ENCODE results near the gene VDAC1.
"Not testable (repeated sequence)": the region's sequence is repeated elsewhere in the genome, so short reads cannot be mapped to it uniquely, and the experiment has no call there.

The VDAC1 gene, protein sequence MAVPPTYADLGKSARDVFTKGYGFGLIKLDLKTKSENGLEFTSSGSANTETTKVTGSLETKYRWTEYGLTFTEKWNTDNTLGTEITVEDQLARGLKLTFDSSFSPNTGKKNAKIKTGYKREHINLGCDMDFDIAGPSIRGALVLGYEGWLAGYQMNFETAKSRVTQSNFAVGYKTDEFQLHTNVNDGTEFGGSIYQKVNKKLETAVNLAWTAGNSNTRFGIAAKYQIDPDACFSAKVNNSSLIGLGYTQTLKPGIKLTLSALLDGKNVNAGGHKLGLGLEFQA

DNA sequence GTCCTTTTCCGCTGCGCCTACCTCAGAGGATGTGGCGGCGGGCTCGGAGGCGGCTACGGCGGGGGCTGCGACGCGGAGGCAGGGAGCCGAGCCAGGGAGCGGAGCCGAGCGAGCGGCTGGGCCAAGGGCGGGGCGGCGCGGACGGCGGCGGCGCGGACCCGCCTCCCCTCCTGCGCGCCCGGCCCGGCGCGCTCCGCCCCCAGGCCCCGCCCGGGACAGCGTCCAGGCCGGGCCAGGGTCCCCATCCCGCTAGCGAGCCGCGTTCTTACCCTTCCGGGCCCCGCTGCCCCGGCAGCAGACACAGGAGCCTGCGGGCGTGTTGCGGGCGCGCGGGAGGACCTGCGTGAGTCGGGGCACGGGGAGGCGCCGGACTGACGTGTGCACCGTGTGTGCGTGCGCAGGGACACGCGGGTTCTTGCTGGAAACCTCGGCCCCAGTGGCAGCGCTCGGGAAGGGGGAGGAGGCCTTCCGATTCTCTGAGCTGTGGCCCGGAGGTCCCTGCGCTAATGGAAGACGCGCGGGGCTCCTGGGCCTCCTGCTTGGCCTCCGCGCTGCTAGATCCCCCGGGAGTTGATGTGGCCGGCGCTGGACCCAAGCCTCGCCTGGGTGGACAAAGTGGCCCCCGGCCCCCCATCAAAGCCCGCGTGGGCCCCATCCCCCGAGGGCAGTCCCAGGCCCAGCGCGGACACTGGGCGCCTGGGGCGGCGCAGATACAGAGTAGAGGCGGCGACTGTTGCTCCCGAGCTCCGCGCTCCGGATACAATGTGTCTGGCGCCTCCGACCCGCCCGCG, at the start of gene VDAC1:
TSS of gene VDAC1 (minus strand) at position 350 of the 791 bp plus-strand sequence. CDS start 11,963 bp downstream, outside the sequence.
- DNase-seq (ENCODE audit: low spot score): peak; percentile 80

DNA sequence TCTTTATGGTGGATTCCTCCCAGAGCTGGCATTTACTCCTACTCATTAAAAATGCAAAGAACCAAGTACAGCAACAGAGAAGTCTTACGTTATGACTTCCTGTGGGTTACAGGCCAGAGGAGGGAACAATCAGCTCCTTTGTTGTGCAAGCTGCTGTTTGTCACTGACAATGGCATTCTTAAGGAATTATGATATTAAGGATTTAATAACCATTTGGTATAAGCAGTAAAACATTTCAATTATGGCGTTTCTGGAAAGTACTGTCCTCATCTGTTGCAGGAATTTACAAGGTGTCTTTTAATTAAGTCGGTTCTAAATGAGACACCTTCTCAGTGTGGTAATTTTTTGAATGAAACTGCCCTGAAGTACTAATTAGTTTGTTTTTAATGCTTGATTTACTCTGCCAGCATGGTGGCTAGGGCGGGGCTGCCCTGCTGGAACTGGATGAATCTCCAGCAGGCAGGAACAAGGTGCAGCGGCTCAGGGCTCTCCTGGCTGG, 49.1 kb upstream of the VDAC1 start:
- DNase-seq (ENCODE audit: low spot score): no peak

DNA sequence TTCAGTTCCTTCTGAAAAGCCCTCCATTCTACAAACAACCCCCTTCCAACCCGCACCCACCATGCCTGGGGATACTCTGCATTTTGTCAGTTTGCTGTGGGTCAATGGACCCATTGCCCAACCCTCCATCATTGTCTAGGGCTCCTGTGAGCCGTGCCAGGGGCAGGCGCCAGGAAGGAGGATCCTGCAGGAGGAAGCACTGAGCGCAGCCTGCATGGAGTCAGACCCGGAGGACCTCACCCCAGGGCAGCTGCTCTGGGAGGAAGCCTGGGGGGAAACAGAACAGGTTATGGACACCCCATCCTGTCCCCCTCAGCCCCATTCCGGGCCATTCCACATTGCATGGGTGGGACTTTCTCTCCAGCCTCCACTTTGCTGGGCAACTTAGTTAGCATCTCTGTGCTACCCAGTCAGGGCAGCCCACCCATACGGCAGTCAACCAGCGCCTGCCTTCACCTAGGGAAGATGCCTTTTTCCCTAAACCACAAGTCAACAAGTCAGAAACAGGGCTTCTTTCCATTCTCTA, 48.6 kb upstream of the VDAC1 start:
- DNase-seq (ENCODE audit: low spot score): no peak

DNA sequence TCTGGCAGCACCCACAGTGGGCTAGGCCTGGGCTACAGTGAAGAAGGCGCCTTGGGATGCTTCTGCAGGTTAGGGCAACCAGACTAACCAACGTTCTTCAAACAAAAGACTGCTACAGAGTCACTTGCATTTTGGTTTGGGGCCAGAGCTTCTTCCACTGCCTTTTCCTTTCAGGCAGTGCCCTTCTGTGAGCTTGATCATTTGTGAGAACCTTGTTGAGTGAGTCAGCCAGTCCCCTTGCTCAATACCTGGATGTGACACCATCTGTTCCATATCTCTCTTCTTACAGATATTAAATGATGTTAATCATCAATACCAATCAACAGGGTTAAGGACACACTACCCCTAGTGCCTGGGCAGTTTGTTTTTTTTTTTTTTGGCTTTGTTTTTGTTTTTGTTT, 46.5 kb upstream of the VDAC1 start:
- DNase-seq (ENCODE audit: low spot score): no peak

DNA sequence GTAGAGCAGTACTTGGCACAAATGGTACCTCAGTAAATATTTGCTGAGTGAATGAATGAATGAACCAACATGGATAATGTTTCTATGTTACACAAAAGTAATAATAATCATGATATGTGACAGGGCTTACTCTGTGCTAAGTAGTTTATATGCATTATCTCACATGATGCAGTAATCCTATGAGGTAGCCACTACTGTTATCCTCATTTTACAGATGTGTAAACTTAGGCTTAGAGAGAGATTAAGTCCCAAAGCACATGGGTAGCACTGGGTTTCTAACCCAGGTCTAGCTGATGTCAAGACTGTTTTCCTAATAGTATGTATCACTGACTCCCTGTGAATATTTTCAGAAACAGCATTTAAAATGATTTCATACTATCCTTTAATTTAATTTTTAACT, 44.1 kb upstream of the VDAC1 start:
- DNase-seq (ENCODE audit: low spot score): no peak

DNA sequence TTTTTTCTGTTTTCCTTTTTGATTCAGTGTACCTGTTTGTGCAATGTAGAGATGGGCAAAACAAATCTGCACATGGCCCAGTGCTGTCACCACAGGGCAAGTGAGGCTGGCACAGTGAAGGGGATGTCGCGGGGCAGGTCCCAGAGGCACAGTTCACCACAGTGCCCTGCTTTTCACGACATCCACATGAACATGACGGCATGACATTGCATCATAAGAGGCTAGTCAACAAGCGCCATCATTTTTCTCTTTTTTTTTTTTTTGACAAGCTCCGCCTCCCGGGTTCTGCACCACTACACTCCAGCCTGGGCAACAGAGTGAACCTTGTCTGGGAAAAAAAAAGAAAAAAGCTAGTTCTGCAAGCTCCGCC, 42.9 kb upstream of the VDAC1 start:
- DNase-seq (ENCODE audit: low spot score): no peak

DNA sequence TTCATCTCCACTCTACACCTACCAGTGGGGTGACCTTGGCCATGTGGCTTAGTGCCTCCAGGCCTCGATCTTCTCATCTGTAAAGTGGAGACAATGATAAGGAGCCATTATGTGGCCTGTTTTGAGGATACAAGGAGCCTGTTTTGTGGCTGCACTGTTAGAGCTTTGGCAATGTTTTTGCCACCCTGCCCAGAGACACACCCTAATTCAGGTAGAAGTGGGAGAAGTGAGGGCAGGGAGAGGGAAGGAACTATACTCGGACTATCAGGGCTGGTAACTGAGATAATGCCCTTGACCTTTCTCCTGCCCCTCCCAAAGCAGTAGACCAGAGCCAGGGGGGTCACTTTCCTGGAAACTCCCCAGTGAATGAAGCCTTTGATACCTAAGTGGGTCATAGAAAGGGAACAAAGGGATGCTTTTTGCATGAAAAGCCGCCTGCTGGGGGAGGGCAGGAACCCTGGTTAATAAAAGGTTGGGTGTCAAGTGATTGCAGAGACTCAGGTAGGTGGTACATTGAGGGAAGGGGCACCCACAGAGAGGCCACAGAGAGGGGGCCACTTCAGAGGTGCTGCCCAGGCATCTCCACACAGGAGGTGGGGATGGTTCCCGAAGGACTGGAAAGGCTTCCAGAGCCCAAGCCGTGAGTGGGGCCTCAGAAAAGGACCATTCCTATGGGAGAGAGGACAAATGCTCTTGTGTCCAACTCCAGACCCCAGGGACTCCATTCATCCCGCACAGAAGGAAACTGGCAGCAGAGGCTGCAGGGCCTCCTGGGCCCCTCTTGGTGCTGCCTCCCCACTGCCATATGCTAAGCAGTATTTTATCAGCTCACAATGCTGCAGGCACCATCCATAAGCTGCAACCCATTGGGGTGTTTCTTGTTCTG, 42.3 kb upstream of the VDAC1 start:
- DNase-seq (ENCODE audit: low spot score): no peak

DNA sequence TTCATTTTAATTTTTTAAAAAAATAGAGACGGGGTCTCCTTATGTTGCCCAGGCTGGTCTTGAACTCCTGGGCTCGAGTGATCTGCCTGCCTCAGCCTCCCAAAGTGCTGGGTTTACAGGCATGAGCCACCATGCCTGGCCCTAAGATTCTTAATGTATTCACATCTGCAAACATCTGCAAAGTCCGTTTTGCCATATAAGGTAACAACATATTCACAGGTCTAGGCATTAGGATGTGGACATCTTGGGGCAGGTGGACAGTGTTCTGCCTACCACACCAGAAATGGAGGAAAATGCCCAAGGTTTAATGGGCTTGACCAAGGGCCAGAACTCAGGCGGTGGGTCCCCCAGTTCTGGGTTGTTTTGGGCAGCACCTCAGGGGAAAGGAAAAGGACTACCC, 41.6 kb upstream of the VDAC1 start:
- no peak for DNase-seq (ENCODE audit: low spot score)

DNA sequence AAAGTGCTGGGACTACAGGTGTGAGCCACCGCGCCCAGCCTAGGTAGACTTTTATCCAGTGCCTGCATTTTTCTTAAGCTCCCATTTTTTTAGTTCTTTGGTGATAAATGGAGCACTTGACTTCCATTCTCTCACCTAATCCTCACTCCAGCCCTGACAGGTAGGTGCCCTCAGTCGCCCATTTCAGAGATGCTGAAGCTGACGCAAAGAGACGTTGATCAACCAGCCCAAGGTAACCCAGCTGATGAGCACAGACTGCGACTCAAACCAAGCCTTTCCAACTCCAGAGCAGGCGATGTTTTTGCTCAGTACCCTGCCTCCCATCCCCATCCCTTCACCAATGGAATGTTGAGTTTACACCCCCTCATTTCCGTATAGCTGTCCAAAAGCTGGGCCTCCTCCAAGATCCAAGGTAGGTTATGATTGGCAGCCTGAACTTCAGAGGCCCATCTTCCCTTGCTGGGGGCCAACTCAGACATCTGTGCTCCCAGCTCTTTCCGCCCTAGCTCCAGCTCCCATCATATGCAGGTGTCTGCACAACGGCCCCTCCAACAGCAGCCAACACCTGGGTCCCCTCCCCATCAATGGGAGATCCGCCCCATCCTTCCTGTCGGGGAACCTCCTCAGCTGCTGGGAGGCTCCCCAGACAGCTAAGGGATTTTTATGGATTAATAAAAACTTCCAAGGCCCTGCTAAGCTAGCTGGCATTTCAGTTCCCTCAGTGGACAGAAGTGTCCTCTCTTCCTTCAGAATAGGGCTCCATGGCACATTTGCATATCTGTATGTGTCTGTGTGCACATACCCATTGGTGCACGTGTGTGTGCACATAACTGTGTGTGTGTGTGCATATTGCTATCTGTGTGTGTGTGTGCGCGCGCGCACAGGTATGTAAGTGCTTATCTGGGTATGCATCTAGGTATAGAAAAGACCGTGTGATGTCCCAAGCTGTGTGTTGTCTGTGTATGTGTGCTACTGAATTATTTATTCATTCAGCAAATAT, 39.3 kb upstream of the VDAC1 start:
- DNase-seq (ENCODE audit: low spot score): no peak

DNA sequence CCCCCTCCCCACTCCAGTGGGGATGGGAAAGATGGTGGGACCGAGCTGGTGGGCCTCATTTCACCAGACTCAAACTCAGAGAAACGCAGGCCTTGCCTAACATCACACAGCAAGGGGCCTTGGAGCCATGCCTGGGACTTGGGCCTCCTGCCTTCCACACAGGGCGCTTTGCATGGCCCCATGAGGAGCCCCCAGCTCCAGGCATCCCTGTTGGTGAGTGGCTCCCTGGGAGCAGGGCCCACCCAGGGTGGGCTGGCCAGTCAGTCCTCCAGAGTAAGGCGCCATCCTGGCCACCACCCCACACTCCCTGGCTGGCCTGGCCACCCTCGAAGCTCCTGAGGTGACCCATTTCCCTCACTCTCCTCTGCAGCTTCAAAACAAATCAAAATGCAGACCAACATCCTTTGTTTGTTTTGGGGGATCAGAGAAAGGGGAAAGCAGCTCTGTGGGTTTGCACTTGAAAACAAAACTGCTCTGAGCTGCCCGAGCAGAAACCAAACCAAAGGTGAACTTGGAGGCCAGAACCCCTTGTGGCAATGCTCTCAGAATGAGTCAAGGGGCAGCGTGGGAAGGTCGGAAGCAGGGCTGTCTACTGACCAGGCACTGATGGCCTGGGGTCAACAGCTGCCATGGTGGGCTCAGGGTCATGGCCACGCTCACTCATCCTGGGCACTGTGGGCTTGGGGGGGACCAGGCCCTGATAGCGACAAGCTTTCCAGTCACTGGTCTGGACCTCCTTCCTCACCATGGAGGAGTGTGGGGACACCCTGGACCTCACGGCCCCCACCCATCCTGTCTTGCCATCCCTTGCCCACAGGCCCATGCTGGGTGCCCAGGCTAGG, 37.0 kb upstream of the VDAC1 start:
- DNase-seq (ENCODE audit: low spot score): no peak

DNA sequence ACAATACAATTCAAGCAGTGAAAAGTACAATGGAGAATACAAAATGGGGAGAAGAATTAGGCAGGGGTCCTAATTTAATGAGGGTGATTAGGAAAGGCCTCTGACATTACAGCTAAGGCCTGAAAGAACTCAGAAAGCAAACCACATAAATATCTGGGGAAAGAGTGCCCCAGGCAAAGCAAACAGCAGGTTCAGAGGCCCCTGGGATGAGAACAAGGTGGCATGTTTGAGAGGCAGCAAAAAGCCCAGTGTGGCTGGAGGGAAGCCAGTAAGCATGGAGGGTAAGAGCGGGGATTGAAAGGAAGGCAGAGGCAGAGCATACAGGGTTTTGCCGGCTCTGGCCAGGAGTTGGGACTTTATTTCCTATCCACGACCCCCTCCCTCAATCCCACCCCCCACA, 33.4 kb upstream of the VDAC1 start:
- no peak for DNase-seq (ENCODE audit: low spot score)

DNA sequence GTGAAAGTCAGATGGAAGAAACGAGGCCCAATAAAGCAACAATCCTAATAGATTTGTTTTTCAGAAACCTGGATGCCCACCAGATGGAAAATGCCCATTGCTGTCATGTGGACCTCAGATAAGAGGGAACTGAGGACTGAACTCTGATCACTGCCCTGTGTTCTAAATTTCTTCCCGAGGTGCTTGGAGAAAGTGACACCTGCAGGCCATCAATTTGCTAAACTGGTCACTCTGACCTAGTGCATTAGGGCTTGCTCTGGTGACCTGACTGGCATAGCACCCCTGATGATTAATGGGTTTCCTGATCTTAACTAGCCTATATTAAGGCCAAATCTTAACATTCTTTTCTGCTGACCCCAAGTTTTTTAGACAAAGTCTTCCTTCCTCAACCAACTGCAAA, 32.4 kb upstream of the VDAC1 start:
- DNase-seq (ENCODE audit: low spot score): no peak

DNA sequence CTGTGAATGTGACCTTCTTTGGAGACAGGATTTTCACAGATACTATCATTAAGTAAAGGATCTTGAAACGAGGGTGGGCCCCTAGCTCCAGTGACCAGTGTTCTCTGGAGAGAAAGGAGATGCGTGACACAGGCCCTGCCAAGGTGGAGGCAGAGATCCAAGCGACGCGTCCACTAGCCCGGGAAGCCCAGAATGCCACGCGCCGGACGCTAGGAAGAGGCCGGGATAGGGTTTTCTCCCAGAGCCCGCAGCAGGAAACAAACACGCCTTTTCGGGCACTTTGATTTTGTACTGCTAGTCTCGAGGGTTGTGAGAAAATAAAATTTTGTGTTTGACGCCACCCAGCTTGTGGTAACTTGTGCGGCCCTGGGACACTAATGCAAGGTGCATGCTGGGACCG, 29.6 kb upstream of the VDAC1 start:
- DNase-seq (ENCODE audit: low spot score): no peak

DNA sequence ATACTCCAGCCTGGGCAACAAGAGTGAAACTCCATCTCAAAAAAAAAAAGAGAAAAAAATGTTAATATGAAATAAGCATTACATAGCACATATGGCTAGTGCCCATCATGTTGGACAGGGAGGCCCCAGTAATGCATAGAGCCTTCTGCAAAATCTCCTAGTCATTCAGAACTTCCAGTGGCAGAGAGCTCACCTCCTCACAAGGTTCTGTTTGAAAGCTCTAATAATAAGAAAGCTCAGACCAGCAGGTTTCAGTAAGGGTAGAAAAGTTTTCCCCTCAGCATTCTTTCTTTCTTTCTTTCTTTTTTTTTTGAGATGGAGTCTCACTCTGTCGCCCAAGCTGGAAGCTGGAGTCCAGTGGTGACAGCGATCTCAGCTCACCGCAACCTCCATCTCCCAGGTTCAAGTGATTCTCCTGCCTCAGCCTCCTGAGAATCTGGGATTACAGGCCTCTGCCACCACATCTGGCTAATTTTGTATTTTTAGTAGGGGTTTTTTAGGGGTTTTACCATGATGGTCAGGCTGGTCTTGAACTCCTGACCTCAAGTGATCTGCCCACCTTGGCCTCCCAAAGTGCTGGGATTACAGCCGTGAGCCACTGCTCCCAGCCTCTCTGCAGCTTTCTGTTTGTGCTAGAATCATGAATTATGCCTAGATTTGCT, 25.7 kb upstream of the VDAC1 start:
- DNase-seq (ENCODE audit: low spot score): not testable (repeated sequence)

DNA sequence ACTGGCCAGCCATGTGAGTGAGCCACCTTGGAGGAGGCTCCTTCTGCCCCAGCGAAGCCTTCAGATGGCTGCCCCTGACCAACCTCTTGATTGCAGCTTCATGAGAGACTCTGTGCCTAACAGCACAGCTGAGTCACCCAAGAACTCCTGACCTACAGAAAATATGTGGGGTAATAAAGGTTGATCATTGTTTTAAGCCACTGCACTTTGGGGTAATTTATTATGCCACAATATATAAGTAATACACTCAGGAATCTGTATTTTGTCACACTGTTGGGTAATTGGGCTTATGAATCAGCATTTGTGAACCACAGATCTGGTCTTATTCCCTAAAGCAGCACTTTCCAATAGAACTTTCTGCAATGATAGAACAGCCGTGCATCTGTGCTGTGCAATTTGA, 24.4 kb upstream of the VDAC1 start:
- DNase-seq (ENCODE audit: low spot score): no peak

DNA sequence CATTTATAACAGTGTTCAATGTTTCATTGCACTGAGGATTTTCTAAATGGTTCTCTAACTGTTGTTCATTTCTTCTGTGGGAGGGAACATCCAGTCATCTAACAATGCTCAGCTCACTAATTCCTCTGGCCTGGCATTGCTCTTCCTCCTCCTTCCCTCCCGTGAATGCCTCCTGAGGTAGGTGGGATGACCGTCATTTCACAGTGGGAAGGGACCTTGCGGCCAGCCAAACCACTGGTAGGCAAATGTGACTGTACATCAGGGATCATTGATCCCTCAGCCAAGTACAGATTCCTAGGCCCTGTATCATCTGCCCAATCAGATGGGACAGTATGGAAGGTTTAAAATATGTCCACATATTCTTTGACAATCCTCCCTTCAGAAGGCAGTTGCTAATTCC, 23.7 kb upstream of the VDAC1 start:
- DNase-seq (ENCODE audit: low spot score): no peak

DNA sequence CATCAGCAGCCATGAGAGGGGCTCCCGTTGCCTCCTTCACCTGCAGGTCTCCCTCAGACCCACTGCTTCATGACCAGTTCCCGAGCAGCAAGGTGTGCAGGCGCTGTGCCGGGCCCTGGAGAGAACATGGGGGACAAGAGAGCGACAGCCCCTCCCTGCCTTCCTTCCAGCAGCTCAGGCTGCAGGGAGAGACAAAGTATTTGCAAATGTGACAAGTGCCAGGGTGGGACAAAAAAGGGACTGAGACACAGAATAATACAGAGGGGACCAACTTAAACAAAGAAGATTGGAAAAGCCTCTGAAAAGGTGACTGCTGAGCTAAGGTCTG, 22.5 kb upstream of the VDAC1 start:
- no peak for DNase-seq (ENCODE audit: low spot score)

DNA sequence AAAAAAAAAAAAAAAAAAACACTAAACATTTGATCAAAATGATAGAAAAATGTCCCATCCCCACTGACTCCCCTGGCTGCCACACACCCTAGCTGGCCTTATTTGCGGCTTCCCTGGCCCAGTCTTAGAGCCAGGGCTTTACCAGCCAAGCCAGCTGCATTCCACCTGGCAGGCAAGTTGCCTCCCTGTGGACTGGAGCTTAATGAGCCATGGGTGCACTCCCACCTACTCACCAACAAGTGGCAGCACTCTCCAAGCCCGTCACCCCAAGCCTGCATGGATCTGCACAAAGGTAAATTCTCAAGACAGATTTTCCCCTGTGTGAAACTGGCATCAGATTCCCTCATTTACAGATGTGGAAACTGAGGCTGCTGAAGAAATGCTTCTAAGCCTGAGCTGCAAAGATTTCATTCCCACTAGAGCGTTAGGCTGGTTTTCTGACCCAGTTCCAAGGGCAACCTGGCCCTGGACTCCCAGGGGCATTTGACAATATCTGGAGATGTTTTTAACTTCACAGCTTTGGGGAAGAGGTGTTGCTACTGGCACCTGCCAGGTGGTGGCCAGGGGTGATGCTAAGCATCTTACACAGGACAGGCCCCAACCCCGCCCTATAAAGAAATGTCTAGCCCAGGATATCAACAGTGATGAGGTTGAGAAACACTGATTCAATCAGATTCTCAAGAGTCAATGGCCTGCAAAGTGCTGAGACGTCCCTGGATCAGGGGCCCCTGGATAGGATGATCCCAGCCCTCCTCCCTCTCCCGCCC, 21.9 kb upstream of the VDAC1 start:
- DNase-seq (ENCODE audit: low spot score): peak; percentile 74

DNA sequence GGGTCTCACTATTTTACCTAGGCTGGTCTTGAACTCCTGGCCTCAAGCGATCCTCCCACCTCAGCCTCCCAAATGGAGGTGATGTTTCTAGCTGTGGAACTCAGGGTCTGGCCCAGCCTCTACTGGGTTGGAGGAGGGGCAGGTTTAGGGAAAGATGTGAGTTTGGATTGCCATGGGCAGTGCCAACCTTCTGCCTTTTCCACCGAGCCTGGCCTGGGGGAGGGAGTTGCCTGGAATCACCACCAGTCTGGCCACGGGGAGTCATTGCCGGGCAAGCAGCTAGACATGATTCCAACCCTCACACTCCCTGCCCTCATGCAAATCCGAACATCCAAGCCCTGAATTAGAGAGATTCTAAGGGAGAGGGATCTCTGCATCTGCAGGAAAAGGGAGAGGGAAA, 21.0 kb upstream of the VDAC1 start:
- no peak for DNase-seq (ENCODE audit: low spot score)
